ELF-1 (cell line): ENCODE results near the gene LIAS.
"Not testable (repeated sequence)": the region's sequence is repeated elsewhere in the genome, so short reads cannot be mapped to it uniquely, and the experiment has no call there.

Source experiments
- DNase-seq: peaks from one replicate; pipeline ENCODE4 v3.0.0-alpha.2; 2016; ENCODE audit warnings: low read depth, low spot score

The LIAS gene

DNA sequence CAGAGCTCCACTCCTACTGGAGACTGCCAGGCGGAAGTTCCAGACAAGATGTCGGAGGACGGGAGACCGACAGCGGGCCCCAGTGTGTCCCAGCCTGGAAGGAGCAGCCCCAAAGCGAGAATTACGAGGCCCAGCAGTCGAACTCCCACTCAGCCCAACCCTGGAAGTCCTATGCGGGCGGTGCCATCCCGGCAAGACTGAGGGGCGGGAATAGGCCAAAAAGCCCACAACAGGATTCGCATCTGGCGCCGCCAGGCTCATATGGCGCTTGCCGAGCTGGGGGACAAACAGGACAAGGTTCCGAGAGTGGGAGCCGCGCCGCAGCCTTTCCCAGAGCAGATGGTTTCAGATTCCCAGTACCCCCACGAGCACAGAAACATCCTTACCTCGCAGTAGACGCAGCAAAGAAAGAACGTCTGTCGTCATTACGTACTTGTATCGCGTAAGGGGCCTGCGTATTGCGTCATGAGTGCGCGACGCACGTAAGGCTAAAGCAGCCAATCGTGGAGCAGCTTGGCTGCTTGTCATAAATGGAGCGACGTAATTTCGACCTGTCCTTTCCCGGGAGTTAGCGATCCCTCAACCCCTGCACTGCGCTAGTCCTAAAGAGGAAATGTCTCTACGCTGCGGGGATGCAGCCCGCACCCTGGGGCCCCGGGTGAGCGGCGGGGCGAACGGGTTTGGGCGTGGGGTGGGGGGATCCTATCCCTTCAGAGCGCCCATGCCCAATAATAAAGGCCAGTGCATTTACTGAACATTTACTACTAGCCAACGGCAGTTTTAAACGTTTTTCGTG is at the start of gene LIAS, which contains the start of gene RPL9:
LIAS (plus strand) TSS at position 552 of the 796 bp plus-strand sequence; CDS start at position 614, 62 bp downstream.
RPL9 (minus strand) TSS at position 418 of the 796 bp plus-strand sequence. CDS start 483 bp downstream, outside the sequence.
- peak; percentile 99 for DNase-seq

- DNase-seq, result no peak
Measured at GRCh38 chr4:39410415-39410814, 48.4 kb upstream of the LIAS start.

- not testable (repeated sequence) for DNase-seq
Measured at GRCh38 chr4:39411561-39411960, 47.3 kb upstream of the LIAS start.

DNA sequence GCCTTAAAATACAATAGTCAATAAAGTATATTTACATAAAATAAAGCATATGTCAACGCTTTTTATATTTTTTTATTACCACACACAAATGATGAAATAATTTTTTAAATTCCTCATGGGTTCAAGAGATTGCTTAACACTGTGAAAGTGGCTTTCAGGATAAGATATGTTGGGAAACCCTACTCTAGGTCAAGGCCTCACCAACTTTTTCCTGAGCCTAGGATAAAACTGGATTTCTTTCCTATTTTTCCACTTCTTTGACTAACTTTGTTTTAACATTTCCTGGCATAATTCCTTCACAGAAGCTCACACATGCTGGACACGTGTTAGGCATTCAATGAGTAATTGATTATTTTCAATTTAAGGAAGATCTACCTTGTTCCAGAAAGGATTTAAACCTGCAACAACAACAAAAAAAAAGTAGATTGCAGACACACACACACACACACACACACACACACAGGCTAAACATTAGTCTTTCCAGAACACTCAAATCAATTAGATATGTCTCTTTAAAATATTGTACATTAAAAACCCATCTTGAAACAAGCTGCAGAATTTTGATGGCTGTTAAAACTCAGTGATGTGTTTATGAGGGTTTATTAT is 43.1 kb upstream of the LIAS start:
- DNase-seq, result no peak

DNA sequence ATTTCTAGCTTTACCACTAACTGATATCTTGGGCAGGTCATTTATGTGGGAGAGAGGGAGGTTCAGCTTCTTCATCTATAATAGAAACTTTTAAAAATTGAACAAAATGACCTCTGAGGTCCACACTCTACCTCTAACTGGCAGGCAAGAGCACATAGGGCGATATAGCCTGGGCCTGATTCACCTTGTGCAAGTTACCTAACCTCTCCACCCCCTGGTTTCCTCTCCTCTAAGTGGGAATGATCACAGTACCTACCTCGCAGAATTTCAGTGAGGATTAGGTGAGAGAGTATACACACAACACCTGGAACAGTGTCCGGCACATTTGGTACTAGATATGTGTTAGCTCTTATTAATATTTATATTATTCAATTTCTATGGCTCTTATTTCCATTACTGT is 36.6 kb upstream of the LIAS start:
- no peak for DNase-seq

DNA sequence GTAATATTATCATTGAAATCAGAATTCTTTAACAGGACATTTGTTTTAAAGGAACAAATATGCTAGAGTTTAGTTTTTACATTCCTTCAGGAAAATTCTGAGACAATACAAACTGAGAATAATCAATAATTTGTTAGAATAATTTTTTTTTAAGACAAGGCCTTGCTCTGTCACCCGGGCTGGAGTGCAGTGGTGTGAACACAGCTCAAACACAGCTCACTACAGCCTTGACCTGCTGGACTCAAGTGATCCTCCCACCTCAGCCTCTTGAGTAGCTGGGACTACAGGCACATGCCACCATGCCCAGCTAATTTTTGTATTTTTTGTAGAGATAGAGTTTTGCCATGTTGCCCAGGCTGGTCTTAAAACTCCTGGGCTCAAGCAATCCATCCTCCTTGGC is 33.6 kb upstream of the LIAS start:
- not testable (repeated sequence) for DNase-seq

GRCh38 chr4:39426728-39427127 is 32.1 kb upstream of the LIAS start:
- DNase-seq, result no peak

- no peak for DNase-seq
Measured at GRCh38 chr4:39427520-39428114, 31.2 kb upstream of the LIAS start.

GRCh38 chr4:39429476-39430334 is 29.2 kb upstream of the LIAS start:
- DNase-seq, result no peak

DNA sequence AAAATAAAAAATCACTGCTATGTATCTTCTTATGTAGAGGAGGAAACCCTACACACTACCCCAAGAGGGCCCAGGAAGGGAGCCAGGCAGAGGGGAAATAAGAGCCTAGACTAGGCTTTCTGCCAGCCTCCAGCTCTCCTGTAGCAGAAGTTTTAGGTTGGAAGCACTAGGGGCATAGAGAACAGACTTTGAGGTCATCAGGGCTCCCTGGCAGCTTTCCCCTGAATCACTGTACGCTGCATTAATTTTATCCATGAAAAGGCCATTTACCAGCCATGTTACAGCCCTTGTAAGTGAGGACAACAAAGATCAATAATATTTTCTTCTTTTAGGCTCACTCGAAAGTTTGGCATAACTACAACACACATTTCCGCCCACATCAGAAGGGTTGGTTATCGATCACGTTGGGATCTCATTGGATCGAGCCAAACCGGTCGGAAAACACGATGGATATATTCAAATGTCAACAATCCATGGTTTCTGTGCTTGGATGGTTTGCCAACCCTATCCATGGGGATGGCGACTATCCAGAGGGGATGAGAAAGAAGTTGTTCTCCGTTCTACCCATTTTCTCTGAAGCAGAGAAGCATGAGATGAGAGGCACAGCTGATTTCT is 24.9 kb upstream of the LIAS start:
- DNase-seq, result no peak

DNA sequence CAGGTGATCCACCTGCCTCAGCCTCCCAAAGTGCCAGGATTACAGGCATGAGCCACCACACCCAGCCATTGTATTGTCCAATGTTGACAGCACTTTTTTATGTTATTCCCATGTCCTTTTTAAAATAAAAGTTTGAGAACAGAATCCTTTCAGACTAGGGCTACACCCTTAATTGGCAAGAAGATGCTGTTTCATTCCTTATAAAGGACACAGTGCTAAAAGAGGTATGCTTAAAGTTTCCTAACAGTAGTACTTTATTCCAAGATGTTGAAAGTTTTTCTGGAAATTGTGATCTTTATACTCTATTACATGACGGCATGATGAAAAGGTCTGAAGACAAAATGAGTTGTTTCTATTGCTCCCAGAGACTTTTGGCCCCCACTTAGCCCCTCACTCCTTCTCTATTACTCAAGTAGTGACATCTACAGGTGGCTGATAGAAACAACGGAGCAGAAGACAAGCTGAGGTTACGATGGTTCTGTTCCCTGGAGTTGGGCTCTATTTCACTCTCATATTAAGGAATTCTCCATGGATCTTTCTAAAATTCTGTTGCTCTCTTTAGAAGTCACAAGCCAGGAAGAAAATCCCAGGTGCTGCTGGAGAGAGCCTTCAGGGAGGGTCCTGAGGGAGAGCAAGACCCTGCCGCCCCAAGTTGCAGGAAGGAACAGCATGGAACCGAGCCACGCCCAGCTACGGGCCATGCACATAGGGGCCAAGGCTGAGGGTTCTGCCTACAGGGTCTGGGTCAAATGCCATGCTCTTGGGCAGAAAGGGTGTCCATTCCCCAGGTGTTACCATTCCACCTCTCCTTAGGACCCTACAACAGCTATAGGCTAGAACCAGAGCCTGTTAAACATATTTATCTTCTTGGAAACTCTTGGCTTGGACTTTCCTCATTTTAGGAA is 22.9 kb upstream of the LIAS start:
- no peak for DNase-seq

DNA sequence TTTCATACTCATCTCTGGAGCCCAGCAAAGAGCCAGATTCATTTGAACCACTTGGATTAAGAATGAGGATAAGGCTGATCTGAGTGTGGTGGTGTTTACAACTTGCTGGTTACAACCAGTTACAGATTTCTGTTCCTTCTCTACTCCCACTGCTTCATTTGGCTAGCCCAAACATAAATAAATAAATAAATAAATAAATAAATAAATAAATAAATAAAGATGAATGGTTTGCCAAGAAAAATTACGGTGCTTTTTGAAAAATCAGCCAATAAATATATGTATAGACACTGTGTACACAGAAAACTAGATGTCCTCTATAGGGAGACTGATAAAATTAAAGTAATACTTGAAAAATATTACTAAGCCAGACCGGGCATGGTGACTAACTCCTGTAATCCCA is 17.3 kb upstream of the LIAS start:
- DNase-seq, result no peak

DNA sequence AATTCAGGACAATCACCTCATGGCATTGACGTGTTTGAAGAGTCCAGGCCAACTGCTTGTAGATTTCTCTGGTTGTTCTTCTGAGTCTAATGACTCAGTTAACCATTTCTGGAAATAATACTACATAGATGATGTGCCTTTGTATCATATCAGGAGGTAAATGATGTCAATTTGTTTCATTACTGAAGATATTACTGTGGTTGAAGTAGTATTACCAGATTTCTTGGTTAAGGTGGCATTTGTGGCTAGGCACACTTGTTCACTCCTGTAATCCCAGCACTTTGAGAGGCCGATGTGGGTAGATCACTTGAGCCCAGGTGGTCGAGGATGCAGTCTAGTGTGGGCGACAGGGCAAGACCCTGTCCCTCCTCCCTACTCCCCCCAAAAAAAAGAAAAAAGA is 15.9 kb upstream of the LIAS start:
- no peak for DNase-seq

DNA sequence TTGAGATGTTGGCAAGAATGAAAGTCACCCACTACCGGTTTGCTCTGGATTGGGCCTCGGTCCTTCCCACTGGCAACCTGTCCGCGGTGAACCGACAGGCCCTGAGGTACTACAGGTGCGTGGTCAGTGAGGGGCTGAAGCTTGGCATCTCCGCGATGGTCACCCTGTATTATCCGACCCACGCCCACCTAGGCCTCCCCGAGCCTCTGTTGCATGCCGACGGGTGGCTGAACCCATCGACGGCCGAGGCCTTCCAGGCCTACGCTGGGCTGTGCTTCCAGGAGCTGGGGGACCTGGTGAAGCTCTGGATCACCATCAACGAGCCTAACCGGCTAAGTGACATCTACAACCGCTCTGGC is 12.4 kb upstream of the LIAS start:
- DNase-seq, result no peak

DNA sequence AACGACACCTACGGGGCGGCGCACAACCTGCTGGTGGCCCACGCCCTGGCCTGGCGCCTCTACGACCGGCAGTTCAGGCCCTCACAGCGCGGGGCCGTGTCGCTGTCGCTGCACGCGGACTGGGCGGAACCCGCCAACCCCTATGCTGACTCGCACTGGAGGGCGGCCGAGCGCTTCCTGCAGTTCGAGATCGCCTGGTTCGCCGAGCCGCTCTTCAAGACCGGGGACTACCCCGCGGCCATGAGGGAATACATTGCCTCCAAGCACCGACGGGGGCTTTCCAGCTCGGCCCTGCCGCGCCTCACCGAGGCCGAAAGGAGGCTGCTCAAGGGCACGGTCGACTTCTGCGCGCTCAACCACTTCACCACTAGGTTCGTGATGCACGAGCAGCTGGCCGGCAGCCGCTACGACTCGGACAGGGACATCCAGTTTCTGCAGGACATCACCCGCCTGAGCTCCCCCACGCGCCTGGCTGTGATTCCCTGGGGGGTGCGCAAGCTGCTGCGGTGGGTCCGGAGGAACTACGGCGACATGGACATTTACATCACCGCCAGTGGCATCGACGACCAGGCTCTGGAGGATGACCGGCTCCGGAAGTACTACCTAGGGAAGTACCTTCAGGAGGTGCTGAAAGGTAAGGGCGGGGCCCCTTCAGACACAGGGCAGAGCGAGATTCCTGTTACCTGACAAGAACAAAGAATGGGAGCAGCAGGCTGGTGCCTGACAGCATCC is 11.8 kb upstream of the LIAS start:
- DNase-seq, result peak; percentile 93

DNA sequence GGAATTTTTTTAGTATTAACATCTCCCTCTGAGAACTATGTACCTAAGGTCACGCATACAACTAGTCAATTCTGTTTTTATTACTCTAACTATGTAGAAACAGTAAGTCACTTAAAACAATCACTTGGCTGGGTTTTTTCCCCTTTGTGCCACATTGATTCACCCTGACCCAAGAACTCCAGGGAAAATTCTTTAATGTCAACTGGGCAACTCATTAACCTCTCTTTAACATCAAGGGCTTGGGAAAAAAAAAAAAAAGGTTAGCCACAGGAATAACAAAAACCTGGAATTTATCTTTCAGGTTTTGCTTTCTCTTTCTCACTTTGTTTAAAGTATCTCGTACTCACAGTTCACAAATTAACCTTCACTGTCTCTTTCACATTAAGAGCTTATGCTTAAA is 8.2 kb upstream of the LIAS start:
- DNase-seq, result no peak

DNA sequence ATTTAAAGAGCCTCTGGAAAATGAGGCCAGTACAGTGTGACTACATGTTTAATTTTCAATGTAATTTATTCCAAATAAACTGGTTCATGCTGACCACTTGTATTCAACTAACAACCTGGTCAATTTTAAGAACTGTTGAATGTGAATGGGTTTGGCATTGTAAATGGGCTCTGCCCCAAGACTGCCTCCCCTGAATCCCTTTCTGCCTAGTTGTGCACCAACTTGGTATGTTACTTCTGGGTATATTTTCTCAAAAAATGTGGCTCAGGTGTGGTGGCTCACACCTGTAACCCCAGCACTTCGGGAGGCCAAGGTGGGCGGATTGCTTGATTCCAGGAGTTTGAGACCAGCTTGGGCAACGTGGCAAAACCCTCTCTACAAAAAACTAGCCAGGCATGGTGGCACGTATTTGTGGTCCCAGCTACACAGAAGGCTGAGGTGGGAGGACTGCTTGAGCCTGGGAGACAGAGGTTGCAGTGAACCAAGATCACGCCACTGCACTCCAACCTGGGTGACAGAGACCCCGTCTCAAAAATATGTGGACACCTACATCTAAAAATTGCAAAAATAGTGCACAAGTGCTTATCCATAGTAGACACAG is 7.3 kb upstream of the LIAS start:
- DNase-seq, result no peak

- no peak for DNase-seq
Measured at GRCh38 chr4:39452153-39452859, 6.5 kb upstream of the LIAS start.
